NCI-H345 (cell line): ENCODE data around the gene COL8A1.

ENCODE experiments used
- DNase-seq: peaks from one replicate; lab custom pipeline; 2025; lab: John Stamatoyannopoulos, UW

The COL8A1 gene

DNA sequence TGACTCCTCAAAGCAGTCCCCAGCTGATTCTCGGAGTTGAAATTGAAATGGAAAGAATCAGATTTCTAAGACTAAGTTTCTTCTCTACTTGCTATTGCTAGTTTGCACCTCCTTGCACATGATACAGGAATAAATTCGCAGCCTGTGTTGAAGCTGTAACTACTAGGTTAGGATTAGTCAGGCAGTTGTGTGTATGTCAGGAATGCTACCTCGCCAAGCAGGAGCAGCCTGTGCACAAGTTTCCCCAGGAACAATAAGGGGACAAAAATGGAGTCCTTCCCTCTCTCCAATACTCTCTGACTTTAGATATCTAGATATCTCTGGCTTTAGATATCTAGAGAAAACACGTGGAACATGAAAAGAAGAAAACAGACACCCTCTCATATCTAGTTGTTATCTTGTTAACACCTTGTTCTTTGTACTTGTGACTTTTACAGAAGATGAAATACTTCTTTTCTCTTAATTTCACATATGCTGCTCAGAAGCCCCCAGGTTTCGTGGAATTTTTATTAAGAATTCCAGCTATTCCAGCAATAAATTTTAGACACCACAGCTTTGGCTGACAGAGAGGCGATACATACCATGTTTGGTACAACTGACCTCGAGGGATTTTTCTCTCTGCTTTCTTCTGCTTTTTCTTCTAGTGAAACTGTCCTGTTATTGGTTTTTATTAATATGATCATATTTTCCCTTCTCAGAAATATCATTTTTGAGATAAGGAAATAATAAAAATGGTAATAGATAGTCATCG is 123.2 kb downstream of the COL8A1 start:
- DNase-seq: no peak

DNA sequence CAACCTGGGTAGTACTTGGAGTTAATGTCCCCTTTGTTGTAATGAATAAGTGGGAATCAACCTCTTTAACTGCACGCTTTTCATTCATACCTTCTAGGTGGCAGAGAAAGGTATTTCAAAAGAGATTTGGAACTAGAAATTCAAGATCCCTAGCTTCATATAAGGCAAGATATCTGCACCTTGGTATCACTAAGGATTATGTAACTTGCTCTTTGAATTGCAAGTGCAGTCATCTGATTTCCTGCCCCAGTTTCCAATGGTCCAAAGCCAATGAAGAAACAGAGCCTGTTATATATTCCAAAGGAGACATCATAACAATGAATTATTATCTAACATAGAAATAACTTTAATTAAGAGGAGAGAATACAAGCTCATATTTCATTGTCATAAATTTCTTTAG is 124.5 kb downstream of the COL8A1 start:
- no peak for DNase-seq

DNA sequence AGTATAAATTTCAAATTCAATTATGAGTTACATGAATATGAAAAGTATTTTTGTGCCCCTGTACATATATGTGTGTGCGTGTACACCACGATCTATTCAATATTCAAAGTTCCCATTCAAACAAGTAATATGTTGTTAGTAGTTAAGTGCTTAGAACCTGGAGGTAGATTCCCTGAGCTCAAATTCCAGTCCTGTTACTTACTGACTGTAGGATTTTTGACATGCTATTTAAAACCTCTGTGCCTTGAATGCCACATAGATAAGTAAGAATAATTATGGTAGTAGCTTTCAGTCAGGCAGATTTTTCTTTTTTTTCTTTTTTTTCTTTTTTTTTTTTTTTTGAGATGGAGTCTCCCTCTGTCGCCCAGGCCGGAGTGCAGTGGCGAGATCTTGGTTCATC is 126.0 kb downstream of the COL8A1 start:
- no peak for DNase-seq

DNA sequence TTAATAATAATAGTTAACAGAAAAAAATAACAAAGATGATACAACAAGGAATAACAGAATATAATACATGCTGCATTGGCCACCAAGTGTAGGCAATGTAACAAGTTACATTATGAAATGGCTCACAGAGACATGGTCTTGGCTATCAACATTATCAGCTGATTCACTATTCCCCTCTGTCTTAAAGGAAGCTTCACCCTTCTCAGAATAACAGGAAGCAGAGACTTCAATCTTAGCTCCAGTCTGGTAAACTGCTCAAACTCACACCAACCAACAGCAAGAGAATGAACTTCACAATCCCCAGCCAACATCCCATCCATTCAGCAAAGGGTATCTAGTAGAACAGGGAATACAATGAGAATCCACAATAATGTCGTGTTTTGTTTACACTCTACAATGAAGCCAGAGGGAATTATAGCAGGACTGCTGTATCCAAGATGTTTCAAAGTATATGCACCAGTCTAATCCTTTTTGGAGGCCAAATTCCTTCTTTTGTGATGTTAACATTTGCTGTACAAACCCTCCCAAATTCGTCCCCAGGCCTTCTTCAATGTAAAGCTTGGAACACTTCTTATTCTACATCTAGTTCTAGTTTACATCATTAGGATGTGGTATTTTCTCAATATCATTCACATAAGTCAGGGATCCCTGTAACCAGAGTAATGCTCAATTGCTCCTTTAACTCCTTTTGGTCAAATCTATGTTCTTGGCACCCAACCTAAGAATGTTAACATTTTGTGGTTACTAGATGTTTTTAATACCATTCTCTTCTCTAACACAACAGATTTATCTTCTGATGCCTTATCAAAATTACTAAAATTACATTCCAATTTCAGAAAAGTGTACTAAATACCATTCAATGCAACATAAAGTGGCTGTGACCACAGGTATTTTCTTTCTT is 126.9 kb downstream of the COL8A1 start:
- no peak for DNase-seq

DNA sequence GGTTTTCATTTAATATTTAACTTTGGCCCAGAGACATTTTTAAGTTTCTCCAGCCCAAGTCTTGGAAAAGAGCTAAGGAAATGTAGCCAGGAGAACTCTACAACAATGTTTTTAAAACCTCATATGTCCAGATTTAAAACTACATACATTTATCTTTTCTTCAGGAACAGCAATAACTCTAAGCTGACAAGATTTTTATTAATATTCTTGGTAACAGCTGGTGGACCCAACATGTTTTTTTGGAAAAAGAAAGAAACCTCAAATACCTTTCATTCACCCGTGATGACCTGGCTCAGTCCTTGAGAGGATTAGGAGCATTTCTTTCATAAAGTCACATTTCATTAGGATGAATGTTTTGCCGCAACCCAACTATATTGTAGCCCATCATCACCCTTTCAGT is 128.9 kb downstream of the COL8A1 start:
- DNase-seq: no peak

DNA sequence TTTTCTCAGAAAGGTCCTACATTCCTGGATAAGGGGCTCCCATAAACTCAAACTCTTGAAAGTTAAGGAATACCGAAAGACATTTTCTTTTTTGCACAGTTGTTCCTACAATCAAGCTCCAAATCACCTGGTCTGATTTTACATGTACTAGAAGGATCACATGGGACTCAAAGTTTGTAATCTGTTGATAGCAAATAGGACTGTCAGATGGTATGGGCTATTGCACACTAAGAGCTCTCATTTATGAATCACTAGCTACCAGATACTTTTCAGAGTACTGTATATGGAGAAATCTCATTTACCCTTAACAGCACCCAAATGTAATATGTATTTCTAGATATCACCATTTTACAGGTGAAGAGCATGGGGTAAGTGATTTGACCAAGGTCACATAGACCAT is 129.7 kb downstream of the COL8A1 start:
- DNase-seq: no peak

DNA sequence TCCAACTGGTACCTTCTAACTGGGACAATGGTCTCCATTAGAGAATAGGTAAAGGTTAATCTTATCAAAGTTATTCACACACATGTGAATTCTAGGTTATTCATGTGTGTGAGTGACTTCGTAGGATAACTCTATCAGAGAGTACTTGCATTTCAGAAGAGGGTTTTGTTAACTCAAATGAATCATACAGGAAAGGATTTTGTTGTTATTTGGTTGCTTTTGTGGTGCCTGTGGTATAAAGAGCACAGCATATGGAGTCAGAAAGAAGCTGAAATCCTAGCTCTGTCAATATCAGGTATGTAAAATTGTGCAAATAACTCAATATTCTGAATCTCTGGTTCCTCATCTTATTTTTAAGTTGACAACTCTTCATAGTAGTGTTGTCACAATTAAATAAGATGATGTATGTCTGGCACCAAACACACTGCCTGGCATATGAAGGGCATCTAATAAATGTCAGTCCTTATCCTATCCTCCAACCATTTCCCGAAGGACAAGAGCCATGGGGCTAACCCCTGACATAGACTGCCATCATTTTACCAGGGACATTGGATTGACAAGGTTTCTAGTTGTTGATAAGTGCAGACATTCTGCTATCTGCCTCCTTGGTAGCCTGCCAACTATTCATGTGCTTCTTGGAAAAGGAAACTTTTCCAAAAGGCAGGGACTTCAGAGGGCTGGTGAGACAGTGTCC is 130.6 kb downstream of the COL8A1 start:
- no peak for DNase-seq

DNA sequence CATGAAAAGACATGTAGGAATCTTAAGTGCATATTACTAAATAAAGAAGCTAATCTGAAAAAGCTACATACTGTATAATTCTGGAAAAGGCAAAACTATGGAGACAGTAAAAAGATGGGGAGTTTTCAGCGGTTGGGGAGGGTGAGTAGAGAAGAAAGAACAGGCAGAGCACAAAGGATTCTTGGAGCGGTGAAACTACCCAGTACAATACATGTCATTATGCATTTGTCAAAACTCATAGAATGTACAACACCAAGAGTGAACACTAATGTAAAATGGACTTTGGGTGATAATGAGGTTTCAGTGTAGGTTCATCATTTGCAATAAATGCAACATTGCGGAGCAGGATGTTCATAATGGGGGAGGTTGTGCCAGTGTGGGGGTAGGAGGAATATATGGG is 133.8 kb downstream of the COL8A1 start:
- DNase-seq: no peak

DNA sequence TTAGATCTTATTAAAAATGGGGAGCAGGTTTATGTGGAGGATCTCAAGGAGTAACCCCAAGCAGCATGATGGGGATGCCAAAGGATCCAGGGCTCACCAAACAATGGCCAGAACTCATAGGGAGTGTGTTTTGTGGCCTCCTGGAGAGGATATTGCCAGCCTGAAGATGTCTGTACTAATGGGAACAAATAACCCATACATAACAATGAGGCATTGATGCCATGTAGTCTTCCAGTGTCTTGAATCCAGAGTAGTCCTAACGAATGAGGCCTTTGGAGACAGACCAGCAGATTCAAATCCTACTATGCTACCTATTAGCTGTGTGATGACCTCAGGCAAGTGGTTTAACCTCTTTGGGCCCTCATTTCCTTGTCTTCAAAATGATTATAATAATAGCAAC is 134.3 kb downstream of the COL8A1 start:
- DNase-seq: no peak

DNA sequence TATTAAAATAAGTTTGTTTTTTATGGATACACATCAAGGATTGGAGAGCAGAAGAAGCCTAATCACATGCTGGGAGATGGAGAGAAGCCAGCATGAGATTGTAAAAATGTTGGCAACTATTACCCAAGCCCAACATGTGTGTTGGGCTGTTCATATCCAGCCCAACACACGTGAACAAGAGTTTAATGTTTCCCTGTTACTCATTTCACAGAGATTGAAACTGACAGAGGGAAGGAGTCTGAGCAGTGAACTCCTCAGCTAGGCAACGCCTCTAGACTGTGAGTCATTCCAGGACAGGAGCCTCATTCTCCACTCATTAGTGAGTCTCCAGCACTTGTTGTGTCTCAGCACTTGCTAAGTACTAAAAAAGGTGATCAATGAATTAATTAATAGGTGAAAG is 136.1 kb downstream of the COL8A1 start:
- no peak for DNase-seq

DNA sequence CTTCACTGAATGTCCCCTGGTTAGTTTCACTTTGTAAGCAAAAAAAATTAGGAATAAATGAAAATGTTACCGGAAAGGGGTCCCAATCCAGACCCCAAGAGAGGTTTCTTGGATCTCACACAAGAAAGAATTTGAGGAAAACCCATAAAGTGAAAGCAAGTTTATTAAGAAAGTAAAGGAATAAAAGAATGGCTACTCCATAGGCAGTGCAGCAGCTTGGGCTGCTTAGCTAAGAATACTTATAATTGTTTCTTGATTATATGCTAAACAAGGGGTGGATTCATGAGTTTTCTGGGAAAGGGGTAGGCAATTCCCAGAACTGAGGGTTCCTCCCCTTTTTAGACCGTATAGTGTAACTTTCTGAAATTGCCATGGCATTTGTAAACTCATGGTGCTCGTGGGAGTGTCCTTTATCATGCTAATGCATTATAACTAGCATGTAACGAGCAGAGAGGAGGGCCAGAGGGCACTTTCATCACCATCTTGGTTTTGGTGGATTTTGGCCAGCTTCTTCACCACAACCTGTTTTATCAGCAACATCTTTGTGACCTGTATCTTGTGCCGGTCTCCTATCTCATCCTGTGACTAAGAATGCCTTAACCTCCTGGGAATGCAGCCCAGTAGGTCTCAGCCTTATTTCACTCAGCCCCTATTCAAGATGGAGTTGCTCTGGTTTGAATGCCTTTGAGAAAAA is 138.3 kb downstream of the COL8A1 start:
- DNase-seq: no peak

DNA sequence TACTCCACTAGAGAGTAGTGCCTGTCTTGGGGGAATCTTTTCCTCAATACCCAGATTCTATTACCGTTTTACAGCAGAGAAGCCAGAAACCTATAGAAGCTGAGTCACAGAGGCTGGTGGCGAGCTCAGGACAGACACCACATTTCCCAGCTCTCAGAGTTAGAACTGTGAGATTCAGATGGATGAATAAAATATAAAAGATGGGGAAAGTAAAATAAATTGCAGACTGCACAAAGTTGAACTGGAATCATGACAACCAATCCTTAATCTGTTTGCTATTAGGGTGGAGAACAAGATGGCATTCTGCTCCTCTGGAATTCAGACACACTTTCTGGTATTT is 138.8 kb downstream of the COL8A1 start:
- no peak for DNase-seq

DNA sequence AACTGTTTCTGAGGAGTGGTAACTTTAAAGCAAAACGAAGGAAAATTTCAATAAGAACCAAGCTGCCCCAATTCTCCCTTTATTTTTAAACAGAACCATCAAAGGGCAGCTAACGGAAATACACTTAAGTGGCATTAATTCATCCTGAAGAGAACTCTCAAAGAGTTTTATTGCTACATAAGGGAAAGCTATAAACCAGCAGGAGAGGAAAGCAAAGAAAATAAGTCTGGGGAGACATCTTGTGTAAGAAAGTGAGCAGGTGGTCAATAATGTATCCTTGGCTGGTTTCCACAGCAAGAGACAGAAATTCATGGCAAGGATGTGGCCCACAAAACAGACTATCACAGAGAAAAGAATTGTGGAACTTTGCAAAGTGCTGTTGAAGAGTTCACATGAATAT is 139.3 kb downstream of the COL8A1 start:
- no peak for DNase-seq

DNA sequence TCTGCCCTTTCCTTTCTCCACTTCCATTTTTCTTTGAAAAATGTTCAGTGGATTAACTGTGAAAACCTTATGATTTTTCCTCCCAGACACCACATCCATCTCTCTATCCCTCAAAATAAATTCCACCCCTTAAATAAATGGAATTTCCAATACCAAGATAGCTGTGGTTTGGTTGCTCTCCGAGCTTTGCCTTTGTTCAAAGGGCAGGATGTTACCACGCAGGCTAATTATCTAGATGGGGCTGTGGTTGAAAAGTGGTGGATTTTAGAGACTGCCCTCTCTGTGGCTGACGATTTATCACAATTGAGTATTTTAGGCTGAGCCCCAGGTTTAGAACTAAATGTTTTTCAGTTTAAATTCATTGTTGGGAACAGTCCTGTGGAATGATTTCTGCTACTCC is 142.4 kb downstream of the COL8A1 start:
- no peak for DNase-seq

DNA sequence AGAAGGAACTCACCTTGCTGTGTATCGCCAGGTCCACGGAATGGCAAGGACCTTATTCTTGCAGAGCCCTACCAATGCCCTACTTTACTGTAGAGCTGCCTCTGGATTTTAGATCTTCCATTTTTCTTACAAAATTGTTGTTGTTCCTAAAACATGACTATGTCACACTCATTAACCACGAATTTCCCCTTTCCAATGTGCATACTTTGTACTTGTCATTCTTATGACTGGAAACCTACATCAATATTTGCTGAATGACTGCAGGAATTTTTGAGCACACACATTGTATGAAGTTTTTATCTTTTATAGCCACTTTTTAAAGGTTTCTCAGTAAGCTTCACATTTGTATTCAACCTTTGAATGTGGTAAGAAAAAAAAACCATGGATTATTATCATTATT is 143.4 kb downstream of the COL8A1 start:
- DNase-seq: no peak

DNA sequence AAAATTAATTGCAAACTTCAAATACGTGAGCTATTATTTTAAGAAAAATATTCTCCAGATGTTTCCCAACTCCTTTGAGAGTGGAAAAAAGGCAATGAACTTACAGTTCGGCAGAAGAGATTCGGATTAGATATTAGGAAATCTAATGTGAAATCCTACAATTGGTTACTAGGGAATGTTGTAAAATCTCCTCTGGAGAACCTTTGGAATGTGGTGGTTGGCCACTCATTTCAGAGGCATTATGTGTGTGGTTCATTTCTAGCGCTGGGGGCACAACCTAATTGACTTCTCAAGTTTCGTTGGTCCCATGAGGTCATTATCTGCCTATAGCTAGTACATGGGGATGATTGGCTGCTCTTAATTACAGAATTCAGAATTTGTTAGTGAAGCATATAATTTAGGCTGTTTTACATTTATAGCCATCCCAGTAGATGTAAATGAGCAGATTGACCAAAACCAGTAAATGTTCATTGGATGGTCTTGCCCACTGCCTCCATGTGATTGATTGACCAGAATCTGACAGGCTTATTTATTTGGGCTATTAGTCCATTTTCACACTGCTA is 144.7 kb downstream of the COL8A1 start:
- no peak for DNase-seq

DNA sequence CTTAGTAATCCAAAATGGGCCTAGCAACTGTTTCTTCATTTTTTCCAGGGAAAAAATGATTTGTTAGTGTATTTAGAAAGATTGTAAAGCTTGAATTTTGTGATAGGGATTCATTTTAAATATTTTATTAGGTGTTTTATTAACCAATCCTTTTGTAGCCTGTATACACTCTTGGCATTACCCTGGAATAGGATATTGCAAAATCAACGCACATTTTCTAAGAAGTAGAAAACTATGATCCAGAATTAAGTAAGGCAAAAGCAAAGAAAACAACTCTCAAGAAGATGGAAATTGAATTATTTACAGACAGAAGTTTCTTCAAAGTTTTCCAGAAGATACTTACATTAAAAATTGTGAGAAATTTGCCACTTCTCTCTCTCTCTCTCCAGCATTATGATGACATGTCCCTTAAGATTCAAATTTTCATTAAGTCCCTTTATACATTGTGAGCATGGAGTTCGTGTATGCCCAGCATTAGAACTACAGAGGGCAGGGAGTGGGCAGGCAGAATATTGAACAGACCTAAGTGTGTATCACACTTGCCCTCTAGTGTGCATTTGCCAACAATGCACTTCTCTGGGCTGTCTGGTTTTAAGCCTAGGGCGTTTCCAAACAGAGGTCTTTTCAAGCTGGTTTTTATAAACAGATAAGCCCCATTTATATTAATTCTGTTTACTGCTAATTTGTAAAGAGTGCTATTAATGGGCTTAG is 150.8 kb downstream of the COL8A1 start:
- peak; percentile 4 for DNase-seq

DNA sequence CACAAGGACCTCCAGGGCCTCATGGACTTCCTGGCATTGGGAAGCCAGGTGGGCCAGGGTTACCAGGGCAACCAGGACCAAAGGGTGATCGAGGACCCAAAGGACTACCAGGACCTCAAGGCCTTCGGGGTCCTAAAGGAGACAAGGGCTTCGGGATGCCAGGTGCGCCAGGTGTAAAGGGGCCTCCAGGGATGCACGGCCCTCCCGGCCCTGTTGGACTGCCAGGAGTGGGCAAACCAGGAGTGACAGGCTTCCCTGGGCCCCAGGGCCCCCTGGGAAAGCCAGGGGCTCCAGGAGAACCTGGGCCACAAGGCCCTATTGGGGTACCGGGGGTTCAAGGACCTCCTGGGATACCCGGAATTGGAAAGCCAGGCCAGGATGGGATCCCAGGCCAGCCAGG is 156.1 kb downstream of the COL8A1 start:
- DNase-seq: no peak

DNA sequence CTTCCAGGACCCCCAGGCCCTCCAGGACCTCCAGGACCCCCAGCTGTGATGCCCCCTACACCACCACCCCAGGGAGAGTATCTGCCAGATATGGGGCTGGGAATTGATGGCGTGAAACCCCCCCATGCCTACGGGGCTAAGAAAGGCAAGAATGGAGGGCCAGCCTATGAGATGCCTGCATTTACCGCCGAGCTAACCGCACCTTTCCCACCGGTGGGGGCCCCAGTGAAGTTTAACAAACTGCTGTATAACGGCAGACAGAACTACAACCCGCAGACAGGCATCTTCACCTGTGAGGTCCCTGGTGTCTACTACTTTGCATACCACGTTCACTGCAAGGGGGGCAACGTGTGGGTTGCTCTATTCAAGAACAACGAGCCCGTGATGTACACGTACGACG is 157.2 kb downstream of the COL8A1 start:
- no peak for DNase-seq

DNA sequence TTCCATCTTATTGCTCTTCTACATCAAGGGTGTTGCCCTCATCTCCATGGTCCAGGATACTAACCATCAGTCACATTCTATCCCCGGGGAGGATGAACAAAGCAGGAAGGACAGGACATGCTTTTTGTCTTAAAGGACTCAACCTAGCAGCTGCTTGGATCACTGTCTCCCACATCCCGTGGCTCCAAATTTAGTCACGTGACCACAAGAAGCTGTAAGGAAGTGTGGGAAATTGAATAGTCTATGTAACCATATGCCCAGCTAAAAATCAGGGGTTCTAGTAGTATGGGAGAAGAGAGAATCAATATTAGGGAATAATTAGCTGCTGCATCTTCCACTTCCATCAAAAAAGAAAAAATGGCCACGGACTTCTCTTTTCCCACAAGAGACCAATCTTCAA is 161.0 kb downstream of the COL8A1 start:
- no peak for DNase-seq

DNA sequence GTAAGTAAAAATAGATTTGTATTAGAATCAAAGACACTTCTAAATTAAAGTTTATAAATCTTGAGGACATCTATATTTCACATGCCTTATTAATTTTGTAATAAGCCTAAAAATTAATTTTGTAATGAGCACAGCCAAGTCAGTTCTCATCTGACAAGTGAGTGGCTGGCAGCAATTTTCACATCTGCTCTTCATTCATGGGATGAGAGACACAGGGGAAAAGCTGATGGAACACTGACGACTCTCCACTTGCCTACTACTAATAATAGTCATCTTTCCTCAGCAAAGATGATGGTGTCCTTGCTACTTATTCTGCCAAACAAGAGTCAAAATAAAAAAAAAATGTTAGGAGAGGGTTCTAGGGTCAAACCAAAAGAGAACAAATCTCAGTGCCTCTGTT is 164.9 kb downstream of the COL8A1 start:
- no peak for DNase-seq
